HG03378 (cell line): ENCODE measurements around the gene JAZF1.
"Not testable (repeated sequence)": the region's sequence is repeated elsewhere in the genome, so short reads cannot be mapped to it uniquely, and the experiment has no call there.

Experiments
- ATAC-seq: cut with Tn5 transposase; IDR thresholded peaks from one replicate; pipeline ENCODE4 v1.9.1; 2021; ENCODE audit warnings: mild to moderate bottlenecking, moderate library complexity; ENCODE audit not compliant: unreplicated experiment

Gene JAZF1

DNA sequence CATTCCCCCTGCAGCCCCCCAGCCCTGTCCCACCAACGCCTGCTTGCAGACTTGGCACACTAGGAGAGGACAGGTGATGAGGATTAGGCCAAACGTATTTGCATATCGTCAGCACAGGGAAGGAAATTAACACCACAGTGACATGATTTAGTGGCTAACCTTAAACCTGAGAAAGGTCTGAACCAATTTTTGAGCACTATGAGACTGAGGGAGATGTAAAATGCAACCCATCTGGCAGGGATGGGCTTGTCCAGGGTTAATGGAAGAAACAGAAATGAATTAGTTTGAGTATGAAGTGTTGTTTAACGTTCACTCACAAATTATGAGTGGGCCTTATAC, 257.0 kb downstream of the JAZF1 start:
- no peak for ATAC-seq

DNA sequence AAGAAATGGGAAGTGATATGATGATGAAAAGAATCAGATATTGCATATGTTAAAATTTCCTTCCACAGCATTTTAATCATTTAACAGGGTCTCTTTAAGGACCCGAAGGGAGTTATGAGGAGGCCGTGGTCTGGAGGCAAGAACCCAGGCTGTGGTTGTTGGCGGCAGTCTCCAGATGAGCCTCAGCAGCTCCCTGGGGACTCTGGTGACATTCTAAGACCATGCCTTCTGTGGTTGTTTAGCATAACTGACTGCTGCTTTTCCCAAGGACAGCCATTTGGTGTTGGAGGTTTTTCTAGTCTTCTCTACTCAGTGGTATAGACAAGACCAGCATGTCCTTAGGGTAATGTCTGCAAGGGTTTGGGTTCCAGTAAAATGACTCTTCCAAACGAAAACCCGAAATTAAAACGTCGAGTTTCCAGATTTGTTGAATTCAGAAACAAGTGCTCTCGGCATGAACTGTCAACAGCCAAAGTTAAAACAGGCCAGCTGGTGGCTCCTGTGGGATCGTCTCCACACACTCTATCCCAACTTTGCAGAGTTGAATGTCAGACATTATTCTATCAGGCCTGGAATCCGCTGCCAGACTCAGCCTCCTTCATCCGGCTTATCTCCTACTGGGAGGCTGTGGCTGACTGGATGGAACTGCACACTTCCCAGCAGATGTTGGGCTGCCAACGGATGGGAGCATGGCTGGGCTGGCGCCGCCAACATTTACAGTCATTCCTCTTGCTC, 257.5 kb downstream of the JAZF1 start:
- ATAC-seq: peak; percentile 55

DNA sequence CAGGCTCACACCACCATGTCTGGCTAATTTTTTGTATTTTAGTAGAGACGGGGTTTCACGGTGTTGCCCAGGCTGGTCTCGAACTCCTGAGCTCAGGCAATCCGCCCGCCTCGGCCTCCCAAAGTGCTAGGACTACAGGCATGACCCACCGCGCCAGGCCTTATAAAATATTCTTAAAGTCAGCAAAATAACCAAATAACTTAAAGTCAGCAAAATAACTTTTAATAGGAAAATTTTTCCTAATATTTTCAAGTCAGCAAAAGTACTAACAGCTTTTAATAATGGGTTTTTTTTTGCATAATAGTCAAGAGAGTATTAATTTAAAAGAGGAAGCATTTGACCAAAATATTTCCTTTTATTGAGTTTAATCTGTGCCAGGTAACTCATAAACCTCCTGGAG, 258.2 kb downstream of the JAZF1 start:
- not testable (repeated sequence) for ATAC-seq

DNA sequence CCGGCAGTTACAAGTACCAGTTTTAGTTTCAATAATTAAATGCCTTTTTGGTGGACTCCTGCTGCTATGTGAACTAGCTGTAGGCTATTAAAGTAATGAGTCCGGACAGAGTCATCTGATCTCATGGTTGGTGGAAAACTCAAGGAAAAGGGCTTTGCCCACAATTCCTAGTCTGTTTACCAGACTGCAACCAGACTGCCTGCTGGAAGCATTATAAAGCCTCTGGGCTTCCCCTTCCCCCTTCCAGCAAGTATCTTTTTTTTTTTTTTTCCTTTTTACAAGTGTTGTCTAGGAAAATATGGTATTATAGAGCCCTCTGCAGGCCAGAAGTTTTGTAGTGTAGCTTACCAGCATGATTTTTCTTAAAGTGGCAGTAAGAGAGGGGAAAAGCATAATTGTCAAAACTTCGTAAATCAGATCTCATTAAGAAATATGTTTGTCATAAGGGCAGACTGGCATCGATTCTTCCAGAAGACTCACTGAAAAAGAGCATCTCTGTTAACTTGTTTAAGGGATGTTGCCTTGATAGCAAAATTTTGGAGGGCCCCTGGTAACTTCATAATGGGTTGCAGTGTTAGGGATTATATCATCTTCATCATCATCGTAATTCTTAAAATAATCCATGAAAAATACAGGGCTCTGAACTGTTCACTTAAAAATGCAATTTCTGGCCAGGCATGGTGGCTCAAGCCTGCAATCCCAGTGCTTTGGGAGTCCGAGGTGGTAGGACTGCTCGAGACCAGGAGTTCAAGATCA, 259.3 kb downstream of the JAZF1 start:
- ATAC-seq: no peak

DNA sequence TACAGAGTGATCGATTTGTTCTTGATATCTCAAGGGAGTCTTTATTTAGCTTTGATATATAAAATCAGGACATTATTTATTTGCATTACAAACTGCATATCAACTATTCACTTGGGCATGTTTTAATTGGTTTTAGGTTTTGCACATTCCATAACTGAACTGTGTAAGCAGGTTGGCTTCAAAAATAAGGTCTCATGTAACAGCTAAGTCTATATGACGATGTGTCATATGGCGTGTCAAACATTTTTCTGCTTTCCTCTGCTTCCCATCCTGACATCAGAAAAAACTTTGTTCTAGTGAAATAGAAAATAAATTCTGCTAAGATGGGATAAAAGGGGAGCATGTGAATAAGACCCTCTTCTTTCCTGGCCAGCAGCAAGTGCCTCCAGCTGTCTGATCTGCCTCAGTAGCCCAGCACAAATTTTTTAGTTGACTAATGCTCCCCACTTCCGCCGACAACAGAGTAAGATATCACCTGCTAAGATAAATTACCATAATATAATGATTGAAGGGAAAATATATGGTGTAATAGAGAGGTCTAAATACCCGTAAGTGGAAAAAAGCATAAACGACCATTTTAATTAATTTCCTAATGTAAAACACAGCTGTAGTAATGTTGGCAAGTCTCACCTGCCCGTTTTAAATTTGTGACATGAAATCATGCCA, 260.2 kb downstream of the JAZF1 start:
- ATAC-seq: no peak

DNA sequence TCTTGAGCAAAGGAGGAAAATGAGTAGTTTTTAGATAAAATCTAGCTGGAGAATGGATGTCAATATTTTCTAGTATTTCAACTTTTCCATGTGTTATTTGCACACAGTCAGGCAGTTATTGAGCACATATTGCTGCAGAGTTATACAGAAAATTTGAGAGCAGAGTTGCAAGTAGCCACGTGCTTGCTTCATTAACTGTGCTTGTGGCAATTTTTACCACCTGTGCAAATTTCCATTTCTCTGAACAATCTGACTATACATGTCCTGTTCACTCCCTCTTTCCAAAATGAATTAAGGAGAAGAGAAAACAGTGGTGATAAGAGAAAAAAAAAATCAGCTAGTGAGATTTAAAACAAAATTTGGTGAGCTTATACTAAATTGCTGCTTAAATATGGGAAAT, 262.1 kb downstream of the JAZF1 start:
- no peak for ATAC-seq

DNA sequence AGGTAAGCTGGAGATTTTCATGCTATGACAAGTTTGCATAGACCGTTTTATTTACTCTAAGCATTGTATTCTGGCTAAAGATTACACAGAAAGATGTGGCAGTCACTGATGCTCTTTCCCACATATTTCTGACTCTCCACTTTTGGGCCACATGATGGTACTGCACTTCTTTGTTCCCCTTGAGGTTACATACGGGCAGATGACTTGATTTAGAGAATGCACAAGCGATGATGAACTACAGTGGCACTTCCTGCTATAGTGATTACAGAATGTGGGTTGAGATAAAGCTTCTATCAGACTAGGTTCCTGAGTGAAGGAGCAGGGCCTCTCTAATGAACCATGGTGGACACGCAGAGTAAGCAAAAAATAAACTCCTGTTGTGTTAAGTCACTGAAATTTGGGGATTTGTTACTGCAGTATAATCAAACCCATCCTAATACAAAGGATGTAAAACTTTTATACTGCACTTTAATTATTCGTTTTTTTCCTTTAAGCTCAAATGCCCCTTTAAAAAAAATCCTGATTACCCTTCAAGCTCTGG, 262.8 kb downstream of the JAZF1 start:
- no peak for ATAC-seq

DNA sequence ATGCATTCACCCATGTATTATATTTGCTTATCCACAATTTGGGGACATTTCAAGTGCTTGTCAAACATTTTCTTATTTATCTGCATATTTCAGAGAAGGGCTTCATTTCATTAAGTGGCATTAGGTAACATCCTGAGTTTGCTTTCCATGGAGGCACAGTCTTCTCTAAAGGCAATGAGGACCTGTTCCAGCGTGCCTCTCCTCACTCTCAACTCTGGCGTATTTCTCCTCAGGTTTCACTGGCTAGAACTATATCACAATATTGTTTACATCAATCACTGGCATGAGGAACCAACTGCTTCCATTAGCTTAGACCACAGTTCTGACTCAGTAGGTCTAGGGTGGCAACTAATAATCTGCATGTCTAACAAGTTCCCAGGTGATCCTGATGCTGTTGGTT, 263.5 kb downstream of the JAZF1 start:
- ATAC-seq: no peak

DNA sequence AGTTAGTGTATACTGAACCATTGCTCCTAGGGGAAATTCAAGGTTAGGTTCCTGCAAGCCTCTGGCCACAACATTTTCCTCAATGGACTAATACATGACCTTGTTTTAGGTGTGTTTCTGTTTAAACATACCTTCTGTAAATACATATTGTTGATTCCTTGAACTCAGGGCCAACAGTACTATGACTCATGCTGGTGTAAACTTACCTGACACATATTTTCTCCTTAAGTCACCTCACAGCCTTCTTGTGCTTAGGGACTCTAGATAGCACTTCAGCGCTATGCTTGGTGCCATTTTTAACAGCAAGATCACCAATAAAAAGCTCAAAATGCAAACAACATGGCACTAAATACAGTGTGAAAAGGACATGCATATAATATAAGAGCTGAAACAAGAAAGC, 264.2 kb downstream of the JAZF1 start:
- no peak for ATAC-seq

DNA sequence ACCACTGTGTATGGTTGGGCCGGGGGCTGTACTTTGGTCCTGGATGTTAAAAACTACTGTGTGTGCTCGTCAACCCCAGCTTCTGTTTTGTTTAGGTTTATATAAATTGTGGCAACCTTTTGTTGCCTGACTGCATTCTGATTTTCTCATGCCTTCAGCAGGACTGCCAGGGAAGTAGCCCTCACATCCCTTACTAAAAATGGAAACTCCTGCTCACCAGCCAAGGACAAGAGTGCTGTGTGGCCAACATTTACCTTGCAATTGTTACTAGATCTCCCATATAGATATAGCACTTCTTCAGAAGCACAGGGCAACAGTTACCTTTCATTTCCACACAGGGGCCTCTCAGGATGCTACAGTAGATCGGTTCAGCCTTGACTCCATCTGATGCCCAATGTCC, 266.2 kb downstream of the JAZF1 start:
- ATAC-seq: no peak

DNA sequence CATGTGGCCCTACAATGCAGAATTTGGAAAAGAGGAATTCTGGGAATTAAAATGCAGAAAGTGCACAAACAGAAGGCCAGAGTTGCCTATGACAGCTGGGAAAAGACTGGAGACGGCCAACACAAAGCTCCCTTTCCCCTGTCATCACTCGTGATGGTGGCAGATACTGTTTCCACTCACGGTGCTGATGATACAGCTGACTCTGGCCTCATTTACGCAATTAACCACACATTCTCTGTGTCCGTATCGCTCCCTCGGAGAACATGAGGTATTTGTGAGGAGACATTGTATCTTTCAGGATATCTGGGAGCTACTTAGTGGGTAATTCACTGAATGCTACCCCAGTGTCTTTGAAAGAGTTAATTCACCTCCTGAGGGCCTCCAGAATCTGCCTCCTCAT, 267.8 kb downstream of the JAZF1 start:
- no peak for ATAC-seq

DNA sequence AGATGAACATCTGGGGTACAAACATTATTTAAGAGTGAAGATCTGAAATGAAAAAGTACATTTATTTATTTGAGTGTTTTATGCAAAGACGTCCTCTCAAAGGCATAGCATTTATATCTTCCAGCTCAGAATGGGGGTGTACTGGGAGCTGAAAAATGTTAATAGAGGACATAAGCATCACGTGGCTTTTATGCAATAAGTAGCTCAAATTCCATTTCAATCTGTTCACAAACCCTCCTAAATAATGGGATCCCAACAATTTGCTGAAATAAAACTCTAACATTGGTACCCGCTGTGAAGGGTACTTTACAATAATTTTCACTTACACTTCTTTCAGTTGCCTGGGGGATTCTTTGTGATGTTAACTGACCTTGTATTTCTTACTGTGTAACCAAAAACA, 268.7 kb downstream of the JAZF1 start:
- ATAC-seq: no peak

DNA sequence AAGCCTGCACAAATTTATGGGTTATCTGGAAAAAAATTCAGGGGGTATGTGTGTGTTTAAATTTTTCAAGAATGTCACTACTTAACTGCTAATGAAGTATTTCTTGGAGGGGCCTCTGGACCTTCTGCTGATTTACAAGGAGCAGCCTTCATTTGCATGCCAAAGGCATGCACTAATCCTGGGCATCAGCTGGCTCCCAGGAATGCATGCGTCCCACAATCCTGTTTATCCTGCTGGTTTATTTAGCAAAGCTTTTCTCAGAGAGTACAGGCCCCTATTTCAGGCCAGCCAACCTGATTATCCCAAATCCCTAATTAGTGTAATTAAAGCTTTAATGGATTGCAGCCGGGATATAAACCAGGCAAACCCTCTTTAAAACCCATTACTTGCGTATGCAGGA, 270.3 kb downstream of the JAZF1 start:
- no peak for ATAC-seq

DNA sequence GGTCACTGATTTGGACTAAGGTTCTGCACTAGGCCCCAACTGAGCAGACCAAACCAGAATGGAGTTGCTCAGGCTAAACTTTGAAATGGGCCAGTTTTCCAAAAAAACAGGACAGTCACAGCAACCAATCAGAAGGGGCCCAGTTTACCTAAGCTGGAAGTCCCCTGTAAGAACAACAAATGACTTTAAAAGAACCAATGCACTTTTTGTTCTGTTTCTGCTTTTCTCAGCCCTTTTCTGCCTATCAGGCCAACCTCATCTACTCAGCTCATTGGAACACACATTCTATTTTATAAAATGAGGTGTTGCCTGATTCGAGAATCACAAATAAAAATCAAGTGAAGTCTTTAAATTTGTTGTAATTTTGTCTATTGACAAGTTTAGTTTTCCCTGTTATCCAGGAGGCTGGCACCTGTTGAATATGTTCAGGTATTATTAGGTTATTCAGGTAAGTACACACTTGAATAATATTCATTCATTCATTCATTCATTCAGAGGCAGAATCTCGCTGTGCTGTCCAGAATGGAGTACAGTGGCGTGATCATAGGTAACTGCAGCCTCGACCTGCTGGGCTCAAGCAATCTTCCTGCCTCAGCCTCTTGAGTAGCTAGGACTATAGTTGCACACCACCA, 271.9 kb downstream of the JAZF1 start:
- ATAC-seq: no peak

DNA sequence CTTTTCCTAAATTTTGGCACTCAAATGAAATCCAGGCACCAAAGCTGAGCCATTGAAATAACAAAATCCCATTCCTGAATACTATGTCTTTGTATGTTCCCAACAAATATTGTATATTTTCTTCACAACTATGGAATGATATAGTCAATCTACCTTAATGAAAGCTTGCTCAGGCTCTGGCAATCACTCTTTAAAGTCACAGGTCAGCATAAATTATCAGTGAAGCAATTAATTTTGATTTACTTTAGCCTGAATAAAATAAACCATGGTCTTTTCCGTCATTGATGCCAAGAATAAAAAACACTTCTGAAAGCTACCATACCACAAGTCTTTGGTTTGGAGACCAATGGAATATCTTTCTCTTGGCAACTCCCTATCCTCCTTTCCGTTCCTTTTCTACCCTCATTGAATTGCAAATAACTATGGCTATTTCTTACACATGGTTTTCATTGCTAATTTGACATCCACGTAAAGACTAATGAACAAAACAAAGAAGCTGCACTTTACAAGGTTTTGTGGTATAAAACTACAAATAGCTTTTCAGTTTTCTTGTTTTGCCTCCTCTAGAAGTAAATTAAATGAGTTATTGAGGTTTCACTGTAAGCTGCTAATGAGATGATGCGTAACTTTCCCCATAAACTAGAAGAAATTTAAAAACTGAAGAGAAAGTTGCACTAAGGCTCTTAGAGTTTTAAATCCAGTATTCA, 274.1 kb downstream of the JAZF1 start:
- no peak for ATAC-seq

DNA sequence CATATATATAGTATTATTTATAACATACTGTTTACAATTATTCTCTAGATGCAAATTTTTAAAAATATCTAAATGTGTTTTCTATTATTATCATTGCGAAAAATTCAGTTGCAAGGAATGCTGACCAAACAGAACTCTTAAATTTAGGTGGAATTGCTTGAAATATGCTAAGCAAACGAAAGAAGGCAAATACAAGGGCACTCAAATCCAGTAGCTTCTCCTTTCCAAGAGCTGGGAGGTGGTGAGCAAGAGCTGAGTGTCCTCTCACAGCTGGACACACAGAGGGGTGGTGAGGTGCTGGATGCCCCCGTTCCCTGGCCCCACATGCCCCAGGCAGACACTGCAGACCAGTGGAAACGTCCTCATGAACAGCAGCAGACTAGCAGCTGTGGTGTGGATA, 274.6 kb downstream of the JAZF1 start:
- ATAC-seq: no peak

DNA sequence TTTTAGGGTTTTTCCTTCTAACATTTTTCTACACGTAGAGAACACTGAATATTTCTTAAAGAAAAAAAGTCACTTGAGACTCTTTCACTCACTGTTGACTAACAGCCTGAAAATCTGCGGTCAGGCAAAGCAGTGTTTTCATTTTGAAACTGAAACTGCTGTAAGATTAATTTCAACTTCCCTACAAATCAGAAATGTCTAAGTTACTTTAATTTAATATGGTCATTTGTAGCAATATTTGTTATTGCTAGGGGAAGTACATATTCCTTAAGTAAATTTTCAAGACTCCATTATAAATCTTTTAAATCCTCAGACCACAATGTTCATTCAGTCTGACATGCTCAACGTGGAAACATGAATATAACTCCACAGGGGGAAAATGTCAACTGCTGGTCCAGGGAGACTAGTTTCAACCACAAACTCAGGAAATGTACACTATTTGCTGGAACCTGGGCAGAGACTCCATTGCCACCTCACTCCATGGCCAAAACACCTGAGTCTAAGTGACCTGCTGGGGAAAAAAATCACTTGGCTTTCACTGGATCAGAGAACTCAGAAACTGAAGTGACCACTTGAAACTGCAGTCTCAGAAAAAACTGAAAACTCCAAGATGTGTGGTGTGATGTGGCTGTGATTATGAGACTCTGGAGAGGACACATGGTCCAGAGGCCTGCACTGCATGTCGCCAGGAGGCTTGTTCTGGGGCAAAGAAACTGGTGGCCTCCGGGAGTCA, 279.4 kb downstream of the JAZF1 start:
- peak; percentile 85 for ATAC-seq

DNA sequence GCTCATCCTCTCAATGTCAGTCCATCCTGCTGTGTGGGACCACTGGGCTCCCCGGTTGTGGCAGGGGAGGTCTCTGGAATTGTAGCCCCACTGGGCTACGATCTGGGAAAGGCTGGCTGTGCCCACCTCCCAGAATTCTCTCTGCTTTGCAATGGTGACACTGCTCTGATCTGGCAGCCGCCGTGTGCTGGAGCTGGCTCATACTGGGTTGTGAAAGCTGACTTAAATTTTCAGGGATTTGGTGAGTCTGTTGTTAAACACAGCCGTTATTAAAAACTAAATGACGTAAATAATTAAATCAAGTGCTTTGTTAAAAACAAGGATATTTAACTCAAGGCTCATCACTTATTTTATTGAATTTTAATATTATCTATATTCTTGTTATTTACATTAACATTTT, 280.6 kb downstream of the JAZF1 start:
- ATAC-seq: no peak

DNA sequence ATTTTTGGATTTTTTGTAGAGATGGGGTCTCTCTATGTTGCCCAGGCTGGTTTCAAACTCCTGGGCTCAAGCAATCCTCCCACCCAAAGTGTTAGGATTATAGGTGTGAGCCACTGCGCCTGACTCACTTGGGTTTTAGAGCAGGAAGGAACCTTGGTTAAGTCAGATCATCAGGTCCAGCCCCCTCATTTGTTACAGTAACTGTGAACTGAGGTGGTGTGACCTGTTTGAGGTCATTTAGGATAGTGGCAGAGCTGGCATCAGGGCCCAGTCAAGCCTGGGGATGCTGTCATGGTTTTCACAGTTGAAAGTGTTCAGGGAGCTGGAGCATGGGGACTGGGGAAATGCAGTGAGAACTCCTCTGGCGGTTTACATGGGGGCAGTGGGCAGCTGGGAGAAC, 281.0 kb downstream of the JAZF1 start:
- ATAC-seq: no peak

DNA sequence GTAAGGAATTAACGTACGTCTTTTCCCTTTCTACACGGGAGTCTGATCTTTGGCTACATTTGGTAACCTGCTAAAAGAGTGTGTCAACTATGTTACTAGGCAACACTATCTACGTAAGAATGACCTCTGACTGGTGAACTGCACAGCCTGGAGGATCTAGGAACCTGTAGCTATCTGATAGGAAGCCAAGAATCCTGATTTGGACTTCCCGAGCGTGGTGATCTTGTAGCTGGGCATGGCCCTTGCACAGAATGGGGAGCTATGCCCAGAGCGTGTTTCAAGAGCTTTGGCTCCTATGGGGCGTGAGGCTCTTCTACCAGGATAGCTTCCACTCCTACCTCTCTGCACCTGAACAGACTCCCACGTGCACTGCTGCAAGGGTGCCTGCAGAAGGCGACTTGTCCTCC, 283.2 kb downstream of the JAZF1 start:
- ATAC-seq: no peak
